ENCODE results near the gene PTPDC1.

DNA sequence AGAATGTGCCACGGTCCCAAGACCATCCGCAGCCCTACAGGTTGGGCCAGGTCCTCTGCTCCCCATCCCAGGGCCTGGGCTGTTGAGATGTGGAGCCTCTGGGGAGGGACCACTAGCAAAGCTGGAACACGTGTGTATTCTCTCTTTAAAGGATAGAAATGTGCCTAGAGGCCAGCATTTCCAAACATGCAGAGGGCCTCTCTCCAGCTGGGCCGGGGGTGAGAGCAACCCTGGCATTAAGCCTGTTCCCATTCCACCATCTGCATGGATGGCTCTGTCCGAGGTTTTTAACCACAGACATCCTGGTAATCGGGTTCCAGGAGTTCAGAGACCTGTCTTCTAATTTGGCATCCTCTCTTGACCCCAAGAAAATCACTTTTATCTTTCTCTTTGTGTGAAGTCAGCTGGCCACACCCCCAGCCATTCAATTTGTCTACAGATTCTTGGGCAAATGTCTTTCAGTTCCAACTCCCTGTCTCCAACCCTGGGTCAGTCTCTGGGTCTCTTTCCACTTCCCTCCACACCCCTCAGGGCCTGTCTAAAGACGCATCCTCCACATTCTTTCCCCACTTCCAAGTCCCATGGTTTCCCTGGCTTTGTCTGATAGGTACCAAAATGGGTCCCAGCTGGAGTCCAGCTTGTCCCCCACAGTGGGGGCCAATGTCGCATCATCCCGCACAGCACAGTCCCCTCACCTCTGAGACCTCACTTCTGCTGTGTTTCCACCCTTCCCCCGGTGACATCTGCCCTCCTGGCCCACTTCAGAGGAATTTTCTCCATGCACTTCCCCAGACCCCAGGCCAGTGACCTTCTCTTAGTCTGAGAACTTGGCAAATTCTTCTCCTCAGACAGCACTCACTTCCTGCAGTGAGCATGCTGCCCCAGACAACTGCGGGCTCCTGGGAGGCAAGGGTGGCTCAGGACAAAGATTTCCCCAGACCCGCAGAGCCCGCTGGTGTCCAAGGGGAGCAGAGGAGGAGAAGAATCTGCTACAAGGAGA is 56.8 kb downstream of the PTPDC1 start:
- TF ChIP-seq, protein P1, sequence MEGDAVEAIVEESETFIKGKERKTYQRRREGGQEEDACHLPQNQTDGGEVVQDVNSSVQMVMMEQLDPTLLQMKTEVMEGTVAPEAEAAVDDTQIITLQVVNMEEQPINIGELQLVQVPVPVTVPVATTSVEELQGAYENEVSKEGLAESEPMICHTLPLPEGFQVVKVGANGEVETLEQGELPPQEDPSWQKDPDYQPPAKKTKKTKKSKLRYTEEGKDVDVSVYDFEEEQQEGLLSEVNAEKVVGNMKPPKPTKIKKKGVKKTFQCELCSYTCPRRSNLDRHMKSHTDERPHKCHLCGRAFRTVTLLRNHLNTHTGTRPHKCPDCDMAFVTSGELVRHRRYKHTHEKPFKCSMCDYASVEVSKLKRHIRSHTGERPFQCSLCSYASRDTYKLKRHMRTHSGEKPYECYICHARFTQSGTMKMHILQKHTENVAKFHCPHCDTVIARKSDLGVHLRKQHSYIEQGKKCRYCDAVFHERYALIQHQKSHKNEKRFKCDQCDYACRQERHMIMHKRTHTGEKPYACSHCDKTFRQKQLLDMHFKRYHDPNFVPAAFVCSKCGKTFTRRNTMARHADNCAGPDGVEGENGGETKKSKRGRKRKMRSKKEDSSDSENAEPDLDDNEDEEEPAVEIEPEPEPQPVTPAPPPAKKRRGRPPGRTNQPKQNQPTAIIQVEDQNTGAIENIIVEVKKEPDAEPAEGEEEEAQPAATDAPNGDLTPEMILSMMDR (IDR thresholded peaks at IDR 0.05; ENCODE audit: low read depth, low read length): no peak
- TF ChIP-seq EZH2phosphoT487 (IDR thresholded peaks at IDR 0.05; ENCODE audit: low read depth): no peak

All from OCI-LY3 (cell line).